C1 segment of cervical spinal cord (tissue), 14 donors: ENCODE measurements around the gene LDLRAD4.
A peak's percentile ranks its signal among the peaks of the same experiment; 100 is the strongest.
"Not testable (repeated sequence)": the region's sequence is repeated elsewhere in the genome, so short reads cannot be mapped to it uniquely, and the experiment has no call there.

ENCODE experiments used
- DNase-seq, 14 donors: peaks; one replicate each; lab custom pipeline; 2025; lab: John Stamatoyannopoulos, UW

LDLRAD4 gene

GRCh38 chr18:13332874-13333273 is 114.3 kb downstream of the LDLRAD4 start:
- DNase-seq, result no peak

- no peak for DNase-seq
Measured at GRCh38 chr18:13335903-13336302, 117.3 kb downstream of the LDLRAD4 start.

- DNase-seq, result no peak
Measured at GRCh38 chr18:13336841-13337240, 118.3 kb downstream of the LDLRAD4 start.

GRCh38 chr18:13337369-13337768 is 118.8 kb downstream of the LDLRAD4 start:
- DNase-seq, result no peak

GRCh38 chr18:13338318-13338717 is 119.8 kb downstream of the LDLRAD4 start:
- no peak for DNase-seq

GRCh38 chr18:13339653-13340052 is 121.1 kb downstream of the LDLRAD4 start:
- no peak for DNase-seq

- not testable (repeated sequence) for DNase-seq
Measured at GRCh38 chr18:13346449-13346848, 127.9 kb downstream of the LDLRAD4 start.

GRCh38 chr18:13353084-13353823 is 134.7 kb downstream of the LDLRAD4 start:
- no peak for DNase-seq

GRCh38 chr18:13354402-13354801 is 135.8 kb downstream of the LDLRAD4 start:
- DNase-seq, result no peak

- DNase-seq, result no peak
Measured at GRCh38 chr18:13356032-13356431, 137.5 kb downstream of the LDLRAD4 start.

GRCh38 chr18:13357289-13357688 is 138.7 kb downstream of the LDLRAD4 start:
- no peak for DNase-seq

- no peak for DNase-seq
Measured at GRCh38 chr18:13359210-13359609, 140.7 kb downstream of the LDLRAD4 start.

GRCh38 chr18:13361431-13361830 is 142.9 kb downstream of the LDLRAD4 start:
- DNase-seq, result peak in 1 of 14 donors; percentile 77

- DNase-seq, result no peak
Measured at GRCh38 chr18:13362051-13362450, 143.5 kb downstream of the LDLRAD4 start.

GRCh38 chr18:13362607-13363006 is 144.0 kb downstream of the LDLRAD4 start:
- no peak for DNase-seq

- DNase-seq, result no peak
Measured at GRCh38 chr18:13363359-13363758, 144.8 kb downstream of the LDLRAD4 start.

GRCh38 chr18:13364721-13365205 is 146.2 kb downstream of the LDLRAD4 start:
- peak in 1 of 14 donors; percentile 30 for DNase-seq

GRCh38 chr18:13366131-13366530 is 147.6 kb downstream of the LDLRAD4 start:
- no peak for DNase-seq

GRCh38 chr18:13366541-13366940 is 148.0 kb downstream of the LDLRAD4 start:
- DNase-seq, result no peak

GRCh38 chr18:13366962-13367892 is 148.7 kb downstream of the LDLRAD4 start:
- no peak for DNase-seq

- no peak for DNase-seq
Measured at GRCh38 chr18:13368080-13368813, 149.7 kb downstream of the LDLRAD4 start.

GRCh38 chr18:13369353-13369752 is 150.8 kb downstream of the LDLRAD4 start:
- no peak for DNase-seq
